Cerebellar nuclear complex (tissue), 1 donor: ENCODE measurements around the gene TBX21.

Experiments
- DNase-seq, 2 experiments: peaks; one replicate each; lab custom pipeline; 2025; lab: John Stamatoyannopoulos, UW

Gene TBX21

GRCh38 chr17:47774987-47775580, 42.0 kb downstream of the TBX21 start:
- no peak for DNase-seq

GRCh38 chr17:47776330-47777197, 43.5 kb downstream of the TBX21 start:
- DNase-seq: no peak

DNA sequence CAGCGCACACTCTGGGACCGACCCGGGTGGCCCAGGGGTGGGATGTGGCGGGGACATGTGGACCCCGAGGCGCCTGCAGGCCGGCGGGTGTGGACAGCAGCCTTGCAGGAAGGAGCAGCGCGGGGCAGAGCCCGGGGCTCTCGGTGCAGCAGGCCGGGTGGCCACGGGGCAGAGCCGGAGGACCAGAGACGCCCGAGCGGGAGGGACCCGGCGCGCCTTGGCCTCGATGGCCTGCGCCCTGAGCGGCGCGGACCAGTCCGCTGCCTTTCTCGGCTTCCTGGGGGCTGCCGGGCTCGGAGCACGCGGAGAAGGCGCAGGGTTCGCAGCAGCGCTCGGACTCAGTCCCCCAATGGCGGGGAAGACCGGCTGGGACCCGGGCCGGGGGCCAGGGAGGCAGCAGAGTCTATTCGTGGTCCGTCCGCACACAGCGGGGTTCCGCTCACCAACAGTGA, 45.2 kb downstream of the TBX21 start:
- no peak for DNase-seq

GRCh38 chr17:47781397-47781796, 48.4 kb downstream of the TBX21 start:
- no peak for DNase-seq

DNA sequence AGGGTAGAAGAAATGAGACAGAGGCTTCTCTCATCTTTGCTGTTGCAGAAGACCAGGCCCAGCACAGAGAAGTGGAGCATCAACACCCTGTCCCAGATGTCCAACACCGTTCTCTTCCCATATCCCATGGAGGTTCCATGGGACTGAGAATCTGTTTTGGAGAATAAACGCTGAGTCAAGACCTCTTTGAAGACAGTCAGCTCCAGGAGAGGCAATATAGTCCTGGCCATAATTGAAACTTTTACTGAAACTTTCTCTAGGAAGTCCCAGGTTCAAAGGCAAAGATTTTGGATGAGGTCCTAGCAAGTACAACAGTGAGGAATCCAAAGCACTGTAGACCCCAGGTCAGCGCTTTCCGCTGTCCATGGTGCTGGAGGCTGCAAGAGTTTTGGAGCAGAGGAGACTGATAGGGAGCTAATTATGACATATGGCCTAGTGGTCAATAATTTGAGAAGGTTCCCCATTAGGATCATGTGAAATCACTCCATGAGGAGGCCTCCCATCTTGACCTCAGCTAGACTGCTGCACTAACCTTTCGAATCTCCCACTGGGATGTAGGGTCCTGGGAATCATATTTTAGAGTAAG, 52.6 kb downstream of the TBX21 start:
- no peak for DNase-seq

GRCh38 chr17:47789611-47790561, 56.9 kb downstream of the TBX21 start:
- DNase-seq: no peak

DNA sequence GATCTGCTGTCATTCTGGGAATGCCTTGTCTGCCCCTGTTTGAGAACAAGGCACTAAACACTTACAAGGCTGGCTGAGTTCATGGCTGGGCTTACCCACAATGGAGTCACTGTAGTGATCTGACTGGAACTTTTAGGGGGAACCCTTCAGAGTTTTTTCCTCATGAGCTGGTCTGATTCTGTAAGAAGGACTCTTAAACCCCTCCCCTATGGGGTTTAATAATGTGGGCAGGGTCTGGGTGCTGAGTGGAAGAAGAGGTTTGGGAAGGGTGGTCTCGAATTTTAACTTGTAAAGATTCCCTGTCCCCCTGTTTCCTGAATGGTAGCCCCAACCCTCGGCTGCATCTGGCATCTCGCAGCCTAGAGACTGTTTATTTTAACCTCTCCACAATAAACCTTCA, 58.0 kb downstream of the TBX21 start:
- no peak for DNase-seq

DNA sequence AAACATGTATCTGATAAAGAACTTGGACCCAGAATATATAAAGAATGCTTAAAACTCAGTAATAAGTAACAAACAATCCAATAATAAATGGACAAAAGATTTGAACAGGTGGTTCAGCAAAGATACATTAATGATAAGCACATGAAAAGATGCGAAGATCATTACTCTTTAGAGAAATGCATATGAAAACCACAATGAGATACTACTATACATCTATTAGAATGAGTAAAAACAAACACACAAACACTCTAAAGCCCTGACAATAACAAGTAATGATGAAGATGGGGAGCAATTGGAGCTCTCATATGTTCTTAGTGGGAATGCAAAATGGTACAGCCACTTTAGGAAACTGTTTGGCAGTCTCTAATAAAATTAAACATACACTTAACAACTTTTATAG, 59.4 kb downstream of the TBX21 start:
- DNase-seq: no peak

DNA sequence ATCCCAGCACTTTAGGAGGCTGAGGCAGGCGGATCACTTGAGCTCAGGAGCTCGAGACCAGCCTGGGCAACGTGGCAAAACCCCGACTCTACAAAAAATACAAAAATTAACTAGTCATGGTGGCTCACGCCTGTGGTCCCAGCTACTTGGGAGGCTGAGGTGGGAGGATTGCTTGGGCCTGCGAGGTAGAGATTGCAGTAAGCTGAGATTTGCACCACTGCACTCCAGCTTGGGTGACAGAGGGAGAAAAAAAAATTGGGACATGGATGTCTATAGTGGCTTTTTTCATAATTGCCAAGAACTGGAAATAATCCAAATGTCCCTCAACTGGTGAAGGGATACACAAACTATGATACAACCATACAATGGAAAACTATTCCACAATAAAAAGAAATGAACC, 59.9 kb downstream of the TBX21 start:
- DNase-seq: no peak
